ENCODE measurements around the gene FRMD3.

FRMD3 gene

DNA sequence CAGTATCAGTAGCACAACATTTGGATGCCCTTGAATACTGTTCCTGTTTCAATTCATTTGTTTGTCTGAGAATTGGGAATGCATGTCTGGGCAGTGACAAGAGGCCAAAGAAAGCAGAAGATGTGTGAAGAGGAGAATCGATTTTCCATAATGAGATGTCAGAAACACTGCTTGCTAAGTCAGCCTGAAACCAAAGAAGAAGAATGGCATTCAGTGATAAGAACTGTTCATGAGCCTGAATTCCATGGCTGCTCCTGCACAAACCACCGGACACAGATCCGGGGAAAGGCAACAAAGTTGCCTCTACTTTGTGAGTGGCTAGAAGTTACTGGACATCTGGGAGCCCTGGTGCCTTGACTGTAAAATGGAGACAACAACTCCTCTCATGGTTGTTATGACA lies 268.1 kb downstream of the FRMD3 start:
- DNase-seq: no peak

DNA sequence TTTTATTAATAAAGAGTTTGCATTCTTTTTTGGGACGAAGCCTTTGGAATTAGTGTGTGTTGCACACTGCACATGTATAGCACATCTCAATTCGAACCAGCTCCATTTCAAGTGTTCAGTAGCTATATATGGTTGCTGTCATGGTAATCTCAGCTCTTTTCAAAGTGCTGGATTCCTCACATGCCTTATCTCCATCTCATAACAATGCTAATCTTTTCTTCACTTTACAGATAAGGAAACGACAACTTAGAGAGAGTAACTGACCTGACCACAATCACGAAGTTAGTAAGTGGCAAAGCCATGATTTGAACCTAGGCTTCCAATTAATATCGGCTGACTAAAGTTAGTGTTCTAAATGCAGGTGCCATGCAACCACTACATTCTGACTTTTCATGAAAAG lies 270.5 kb downstream of the FRMD3 start:
- no peak for DNase-seq

DNA sequence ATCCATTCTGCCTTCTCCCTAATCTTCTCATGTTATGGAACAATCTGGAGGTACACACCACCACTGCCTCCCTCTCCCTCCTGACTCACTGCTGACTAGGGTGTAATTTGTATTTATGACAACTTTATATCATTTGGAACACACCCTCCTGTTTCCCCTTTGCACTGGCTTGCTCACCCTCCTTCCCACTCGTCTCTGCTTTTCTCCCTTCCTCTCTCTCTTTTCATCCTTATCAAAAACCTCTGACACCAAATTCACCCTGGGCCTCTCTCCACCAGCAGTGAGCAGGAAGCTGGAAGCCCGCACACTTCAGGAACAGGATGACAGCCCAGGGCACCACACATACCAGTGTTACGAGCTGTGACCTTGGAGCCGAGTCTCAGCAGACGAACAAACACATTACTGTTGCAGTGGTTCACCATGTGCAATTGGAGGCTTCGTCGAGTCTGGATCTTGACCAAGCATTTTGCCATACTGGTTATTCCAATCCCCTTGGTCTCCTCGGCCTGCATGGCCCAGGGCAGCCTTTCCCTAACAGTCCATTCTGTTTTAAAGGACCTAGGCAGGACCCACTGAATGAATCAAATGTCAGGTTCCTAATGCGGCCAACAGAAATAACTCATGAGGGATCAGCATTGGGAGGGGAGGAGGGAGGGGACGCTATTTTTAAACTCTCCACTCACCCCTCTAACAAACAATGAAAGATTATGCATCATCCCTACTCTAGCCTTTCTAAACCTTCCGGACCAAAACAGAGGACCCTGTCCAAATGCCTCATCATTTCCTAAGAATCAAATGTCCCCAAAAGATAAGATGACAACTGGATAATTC lies 271.3 kb downstream of the FRMD3 start:
- DNase-seq: no peak

DNA sequence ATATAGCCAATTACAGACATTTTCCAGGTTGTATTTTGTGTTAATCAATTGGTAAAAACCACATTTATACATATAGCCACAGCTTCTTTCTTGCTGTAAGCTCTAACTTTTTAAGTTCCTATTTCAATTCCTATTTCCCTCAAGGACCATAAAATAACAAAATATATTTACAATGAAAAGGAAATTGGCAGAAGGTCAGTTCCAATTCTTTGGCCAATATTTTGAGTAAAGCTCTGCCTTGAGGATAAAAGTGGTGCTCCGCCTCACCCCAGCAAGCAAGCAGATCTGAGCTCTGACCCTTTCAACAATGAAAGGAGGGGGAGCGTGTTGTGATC lies 271.9 kb downstream of the FRMD3 start:
- DNase-seq: no peak

DNA sequence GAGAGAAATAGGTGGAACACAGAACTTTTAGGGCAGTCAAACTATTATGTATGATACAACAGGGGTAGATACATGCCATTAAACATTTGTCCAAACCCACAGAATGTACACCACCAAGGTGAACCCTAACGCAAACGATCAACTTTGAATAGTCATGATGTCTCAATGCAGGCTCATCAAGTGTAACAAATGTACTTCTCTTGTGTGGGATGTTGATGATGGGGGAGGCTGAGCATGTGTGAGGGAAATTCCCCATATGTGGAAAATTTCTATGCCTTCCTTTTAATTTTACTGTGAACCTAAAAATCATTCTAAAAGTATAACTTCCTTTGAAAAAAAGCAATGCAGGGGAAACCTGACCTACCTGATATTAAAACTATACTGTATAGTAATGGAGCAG lies 273.9 kb downstream of the FRMD3 start:
- no peak for DNase-seq

DNA sequence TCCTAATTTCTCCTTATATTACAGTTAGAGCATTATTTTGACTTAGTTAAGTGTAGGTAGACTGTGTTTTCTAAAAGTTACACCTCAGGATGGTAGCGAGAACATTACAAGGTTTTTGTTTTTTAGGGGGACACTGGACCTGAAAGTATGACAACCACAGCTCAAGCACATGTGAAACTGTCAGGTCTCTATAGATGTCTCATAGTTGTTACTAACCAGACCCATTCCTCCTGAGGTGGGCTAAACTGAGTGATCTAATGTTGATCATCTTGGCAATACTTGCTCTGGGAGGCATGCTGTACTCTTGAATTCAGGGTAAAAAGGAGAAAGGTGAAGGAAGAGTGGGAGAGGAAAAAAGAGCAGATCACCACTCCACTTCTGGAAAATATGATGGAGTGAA lies 278.6 kb downstream of the FRMD3 start:
- no peak for DNase-seq

DNA sequence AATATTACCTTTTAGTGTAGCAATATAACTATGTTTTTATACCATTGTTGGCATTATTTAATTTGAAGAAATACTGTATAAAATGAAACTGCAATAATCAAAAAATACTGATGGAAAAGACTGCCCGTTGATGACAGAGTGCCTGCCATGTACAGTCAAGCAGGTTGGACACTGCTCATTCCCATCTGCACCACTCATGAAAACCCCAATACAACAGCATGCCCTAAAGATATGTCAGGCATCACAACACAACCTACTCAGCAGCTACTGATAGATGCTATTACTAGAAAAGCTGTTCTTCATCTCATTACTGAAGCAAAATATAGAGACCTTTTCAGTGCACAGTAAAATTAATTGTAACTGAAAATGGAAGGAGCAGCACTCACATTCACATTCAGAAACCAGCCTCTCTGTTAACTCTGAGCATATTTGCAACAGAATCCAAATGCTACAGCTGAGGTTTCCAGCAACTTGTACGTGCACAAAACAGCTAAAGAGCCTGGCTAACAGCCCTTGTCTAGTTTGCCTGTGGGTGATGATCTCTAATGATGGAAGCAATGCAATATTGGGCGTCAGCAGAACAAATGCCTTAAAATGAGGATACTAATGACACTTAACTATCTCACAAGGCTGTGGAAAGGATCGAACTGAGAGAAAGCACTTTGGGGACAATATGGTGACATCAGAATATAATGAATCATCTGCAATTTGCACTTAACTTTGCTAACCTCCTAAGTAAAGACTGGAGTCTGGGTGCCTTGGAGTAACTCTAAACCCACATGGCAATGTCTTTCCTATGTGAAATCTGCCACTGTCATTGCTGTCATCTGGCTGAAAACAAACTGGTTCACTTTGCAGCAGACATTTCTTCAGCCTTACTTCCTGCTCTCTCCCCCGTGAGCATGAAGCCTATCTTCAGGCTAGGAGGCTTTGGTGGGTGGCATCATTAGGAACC lies 280.0 kb downstream of the FRMD3 start:
- no peak for DNase-seq

DNA sequence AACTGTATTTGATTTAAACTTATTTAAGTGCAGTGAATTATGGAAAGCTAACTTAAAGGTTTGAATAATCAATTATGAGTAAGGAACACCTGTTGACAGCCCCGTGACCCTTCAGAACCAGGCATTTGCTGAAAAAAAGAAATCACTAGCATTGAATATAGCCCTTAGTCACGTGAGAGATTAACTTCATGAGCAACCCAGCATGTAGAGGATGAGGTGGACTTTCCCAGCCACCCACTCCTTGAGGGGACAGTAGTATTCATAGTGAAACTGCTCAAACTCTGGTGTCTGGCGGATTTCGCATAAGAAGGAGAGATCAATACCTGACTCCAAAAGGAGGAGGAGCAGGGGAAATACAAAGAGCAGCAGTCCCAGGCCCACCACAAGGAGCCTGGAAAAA lies 290.5 kb downstream of the FRMD3 start:
- no peak for DNase-seq

DNA sequence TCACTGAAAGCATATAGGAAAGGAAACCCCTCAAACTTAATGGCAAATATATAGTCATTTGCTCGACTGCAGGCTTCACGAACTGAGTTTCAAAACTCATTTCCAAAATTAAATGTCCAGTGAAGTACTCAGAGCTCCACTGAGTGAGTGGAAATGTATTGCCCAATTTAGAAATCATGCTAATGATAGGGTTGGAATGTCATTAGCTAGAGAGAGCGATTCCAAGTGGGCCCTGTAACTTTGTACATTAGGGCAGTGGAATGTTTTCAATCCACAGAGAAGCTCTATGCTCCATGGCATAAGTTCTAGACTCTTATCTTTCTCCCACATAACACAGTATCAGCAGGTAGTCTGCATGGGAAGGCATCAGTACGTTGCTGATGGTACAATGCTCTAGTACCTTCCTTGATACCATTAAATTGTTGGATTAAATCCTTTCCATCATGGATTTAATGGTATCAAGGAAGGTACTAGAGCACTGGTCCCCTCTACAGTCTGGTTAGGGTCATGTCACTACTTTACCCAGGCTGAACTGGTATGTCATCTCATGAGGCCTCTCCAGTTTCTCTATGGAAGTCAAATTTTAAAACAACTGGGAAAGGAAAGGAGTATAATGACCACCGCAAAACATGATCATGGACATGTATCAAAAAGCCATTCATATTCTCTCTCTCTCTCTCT lies 292.1 kb downstream of the FRMD3 start:
- DNase-seq: no peak

DNA sequence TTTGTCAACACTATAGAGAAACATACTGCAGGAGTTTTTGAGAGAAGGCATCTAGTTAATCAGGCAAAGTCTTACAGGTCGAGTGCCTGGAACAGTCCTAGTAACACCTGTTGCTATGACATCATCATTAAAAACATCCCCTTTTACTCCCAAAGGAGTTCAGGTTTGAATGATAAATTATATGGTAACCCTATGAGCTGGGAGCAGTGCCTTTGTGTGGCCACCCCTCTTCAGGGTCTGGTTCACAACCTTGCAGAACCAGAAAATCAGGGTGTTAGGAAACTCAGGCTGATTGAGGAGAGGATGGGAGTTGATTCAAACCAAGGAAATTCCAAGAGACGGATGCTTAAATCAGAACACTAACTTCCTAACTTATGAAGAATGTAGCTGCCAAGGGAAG lies 296.1 kb downstream of the FRMD3 start:
- no peak for DNase-seq

DNA sequence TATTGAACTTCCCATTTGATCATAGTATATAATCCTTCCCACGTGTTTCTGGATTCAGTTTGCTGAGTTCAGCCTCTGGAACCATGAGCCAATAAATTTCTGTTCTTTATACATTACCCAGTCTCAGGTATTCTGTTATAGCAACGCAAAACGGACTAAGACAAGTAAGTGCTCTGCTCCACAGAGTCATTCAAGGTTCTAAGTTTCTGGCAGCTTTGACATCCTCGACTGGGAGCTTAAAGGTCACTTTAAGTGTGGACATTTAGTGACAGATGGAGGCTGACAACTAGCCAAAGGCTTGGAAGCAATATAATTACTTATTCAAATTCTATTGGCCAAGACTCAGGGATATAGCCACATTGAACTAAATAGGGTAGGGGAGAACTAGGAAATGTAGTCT lies 297.5 kb downstream of the FRMD3 start:
- no peak for DNase-seq

DNA sequence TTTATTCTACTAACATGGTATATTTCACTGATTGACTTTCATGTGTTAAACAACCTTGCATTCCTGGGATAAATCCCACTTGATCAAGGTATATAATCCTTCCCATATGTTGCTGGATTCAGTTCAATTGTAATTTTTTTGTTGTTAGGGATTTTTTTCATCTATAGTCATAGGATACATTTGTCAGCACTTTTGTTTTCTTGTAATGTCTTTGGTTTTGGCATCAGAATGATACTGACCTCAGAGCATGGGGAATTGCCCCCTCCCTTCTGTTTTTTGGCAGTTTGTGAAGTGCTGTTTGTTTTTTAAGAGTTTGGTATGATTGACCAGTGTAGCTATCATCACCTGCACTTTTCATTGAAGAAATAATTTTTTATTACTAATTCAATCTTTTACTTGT lies 298.5 kb downstream of the FRMD3 start:
- DNase-seq: no peak

DNA sequence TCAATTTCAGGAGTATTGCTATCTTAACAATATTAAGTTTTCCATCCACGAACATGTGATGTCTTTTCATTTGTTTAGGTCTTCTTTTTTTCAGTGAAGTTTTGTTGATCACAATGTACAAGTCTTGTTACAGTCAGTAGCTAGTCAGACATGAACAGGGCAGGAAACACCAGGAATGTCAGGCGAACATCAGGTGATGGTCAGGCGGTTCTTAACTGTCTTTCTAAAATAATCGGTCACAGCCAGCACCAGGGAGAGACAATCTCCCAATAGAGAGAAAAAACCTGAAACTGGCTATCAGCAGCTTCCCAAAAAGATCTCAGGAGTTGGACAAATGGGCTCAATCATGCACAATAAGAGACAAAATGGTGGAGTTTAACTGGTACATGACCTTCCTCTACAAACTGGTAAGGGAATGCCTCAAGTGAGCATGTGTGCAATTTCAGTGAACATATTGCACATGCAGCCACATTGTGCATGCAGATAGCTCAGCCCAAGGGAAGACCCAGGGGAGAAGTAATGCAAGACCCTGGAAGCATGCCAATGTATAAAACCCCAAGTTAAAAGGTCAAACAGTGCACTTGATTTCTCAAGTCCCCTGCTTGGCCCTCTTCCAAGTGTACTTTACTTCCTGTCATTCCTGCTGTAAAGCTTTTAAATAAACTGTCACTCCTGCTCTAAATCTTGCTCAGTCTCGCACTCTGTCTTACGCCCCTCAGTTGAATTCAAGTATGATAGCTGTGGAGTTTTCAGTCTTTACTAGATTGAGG lies 299.1 kb downstream of the FRMD3 start:
- no peak for DNase-seq

DNA sequence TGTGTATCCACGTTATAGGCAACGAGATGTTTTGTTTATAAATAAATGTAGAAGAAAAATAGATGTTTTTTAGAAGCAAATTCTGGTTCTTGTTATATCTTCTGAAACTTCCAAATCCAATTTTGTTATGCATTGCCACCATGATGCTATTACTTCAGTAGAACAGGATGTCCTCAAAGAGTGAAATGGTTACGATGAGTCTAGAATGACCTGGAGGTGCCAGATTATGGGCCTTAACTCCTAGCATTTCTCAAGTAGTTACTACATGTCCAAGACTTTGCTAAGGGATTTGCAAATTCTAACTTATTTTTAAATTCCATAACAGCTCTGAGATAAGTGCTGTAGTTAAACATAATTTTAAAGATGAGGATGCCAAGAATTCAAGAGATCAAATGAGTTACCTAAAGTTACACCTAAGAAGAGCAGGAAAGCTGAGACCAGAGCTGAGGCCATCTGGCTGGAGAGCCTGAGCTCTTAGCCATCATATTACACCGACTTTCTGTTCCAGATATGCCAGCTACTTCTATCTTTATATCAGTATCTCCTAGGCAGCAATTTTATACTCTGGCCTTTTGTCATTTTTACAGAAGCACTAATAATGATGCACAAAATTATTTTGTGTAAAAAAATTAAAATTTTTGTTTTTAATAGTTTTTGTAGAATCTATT lies 302.0 kb downstream of the FRMD3 start:
- no peak for DNase-seq

DNA sequence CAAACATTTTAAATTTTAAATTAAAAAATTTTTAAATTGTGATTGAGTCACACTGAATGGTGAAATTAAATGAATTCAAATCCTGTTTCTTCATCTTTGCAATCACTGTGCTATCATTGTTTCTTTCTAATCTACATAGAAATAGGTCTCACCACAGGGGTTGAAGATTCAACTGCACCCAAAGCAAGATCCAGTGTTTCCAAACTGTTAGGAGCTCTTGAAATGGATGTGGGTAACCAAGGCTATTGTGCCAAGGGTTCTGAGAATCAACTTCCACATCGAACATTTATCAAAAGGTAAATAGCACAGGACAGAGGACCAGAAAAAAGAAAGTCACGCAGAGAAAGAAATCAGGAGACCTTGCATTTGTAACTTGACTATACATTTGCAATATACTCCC lies 302.7 kb downstream of the FRMD3 start:
- no peak for DNase-seq

DNA sequence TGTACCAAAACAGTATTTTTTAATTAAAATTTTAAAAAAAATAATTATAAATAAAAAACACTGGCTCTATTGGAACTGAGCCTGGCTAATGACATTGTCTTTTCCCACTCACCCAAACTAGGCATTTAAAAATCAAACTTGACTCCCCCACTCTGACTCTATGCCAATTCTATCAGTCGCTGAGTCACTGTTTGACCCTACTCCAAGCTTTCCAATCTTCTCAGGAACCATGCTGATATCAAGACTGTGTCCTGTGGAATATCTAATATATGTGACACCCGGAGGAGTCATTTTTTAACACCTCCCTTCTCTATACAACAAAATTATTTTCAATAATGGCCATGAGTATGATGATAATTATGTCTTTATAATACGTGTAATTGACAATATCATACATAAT lies 303.7 kb downstream of the FRMD3 start:
- no peak for DNase-seq

DNA sequence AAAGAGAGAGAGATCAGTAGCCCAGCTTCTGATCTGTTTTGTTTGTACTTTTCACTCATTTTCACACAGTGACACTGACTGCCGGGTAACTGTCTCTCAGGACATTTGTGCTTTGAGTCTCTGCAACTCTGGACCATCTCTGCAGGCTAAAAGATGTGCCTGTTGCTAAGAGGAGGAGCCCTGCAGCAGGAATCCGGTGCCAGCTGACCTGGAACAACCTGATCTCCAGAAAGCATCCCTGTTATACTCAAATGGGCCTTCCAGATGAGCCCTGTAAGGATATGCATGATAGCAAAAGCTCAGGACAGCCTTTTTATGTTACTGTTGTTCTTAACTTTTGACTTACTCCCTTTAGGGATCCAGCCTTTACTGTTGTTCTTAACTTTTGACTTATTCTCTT lies 304.6 kb downstream of the FRMD3 start:
- DNase-seq: no peak

DNA sequence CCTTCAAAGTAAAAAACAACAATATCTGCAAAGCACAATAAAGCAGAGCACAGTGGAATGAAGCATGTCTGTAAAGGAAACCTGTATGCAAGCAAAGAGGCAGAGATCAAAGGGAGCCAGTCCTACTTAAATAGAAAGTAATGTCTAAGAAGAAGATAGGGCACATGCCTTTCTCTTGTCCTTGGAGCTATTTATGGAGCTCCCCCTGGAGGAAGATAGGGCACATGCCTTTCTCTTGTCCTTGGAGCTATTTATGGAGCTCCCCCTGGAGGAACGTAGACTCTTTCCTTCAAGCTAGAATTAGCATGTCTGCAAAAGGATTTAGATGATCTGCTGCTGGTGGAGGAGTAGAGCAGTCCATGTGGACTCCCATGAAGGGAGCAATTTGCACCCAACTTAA lies 307.2 kb downstream of the FRMD3 start:
- no peak for DNase-seq

DNA sequence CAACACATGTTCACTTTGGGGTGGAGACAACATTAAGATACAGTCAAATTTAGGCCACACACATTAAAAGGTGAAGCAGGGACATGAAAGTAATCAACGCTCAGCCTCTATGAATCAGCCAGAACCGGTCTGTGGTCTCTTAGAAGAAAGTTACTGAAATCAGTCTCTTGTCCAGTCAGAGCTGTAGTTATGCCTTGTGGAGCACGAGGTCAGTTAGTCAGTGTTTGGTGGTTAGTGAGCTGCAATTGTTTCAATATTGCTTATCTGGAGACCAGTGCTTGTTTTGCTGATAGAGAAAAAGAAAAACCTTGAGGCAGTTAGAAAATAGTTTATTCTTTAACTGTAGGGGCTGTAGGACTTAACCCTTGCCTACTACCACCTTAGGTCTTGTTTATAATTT lies 317.5 kb downstream of the FRMD3 start:
- DNase-seq: no peak

DNA sequence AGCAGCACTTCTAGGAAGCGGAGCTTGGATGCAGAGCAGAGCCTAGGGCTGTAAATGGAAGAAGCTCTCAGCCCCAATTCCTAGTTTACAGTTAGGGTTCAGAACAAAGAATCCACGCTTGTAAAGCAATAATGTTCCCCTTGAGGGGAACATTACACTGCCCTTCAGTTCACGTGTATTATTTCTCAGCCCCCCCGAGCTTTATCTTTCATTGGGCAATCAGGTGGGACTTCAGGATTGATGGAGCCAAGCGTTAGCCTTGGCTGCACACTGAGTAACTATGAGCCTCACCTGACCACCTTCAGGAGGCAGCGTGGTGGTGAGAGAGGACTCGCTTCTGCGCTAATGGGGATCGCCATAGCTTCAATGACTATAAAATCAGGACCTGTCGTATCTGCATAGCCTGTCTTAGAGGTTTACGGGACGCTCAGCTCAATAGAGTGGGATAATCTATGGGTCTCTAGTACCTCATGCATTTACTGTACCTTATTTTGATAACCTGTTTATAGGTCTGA lies 318.2 kb downstream of the FRMD3 start:
- no peak for DNase-seq

DNA sequence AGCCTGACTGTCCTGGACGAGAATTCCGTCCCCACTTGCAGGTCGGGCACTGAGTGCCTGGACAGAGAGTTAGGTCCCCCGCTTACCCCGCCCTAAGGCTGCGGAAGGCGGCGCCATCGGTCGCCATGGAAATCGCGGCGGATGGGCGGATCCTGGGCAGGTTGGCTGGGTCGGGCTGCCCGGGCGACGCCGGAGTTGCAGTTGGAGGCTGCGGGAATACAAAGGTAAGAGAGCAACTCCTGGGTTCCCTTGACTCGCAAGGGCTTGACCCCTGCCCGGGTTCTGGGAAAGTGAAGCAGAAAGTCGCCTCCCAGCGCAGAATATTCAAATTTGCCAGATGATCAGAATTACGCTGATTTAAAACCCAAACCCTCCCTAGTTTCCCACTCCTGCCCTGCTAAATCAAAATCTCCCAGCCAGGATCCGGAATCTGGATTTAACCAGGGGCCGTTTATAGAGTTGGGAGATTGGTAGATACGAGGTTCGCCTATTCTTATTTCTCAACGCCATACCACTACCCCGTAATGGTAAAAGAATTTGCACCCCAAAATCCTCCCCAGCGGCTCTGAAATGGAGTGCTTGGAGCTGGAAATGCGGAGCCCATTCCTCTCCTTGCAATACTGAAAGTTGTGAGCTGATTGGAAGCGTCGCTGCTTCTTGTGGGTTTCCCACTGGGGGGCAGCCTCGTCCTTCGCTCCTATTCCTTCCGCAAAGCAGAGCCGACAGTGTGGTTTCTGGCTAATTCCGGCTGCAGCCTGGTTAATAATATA lies 318.9 kb downstream of the FRMD3 start:
- no peak for DNase-seq
